HG02870 (cell line): Measurements from ENCODE around the gene PRIM2.
"Not testable (repeated sequence)": the region's sequence is repeated elsewhere in the genome, so short reads cannot be mapped to it uniquely, and the experiment has no call there.

ENCODE experiments used
- ATAC-seq: cut with Tn5 transposase; IDR thresholded peaks from one replicate; pipeline ENCODE4 v1.9.1; 2021; ENCODE audit warnings: mild to moderate bottlenecking, moderate library complexity; ENCODE audit not compliant: unreplicated experiment

The PRIM2 gene

GRCh38 chr6:57444787-57445186 lies 127.4 kb downstream of the PRIM2 start:
- ATAC-seq = not testable (repeated sequence)

- peak; percentile 50 for ATAC-seq
Measured at GRCh38 chr6:57445379-57445778, 127.9 kb downstream of the PRIM2 start.

GRCh38 chr6:57445790-57446468 lies 128.5 kb downstream of the PRIM2 start:
- peak; percentile 81 for ATAC-seq

GRCh38 chr6:57449496-57450066 lies 132.2 kb downstream of the PRIM2 start:
- not testable (repeated sequence) for ATAC-seq

- not testable (repeated sequence) for ATAC-seq
Measured at GRCh38 chr6:57459781-57460180, 142.4 kb downstream of the PRIM2 start.

GRCh38 chr6:57461022-57461421 lies 143.6 kb downstream of the PRIM2 start:
- ATAC-seq = not testable (repeated sequence)

- ATAC-seq = not testable (repeated sequence)
Measured at GRCh38 chr6:57463809-57464208, 146.4 kb downstream of the PRIM2 start.

GRCh38 chr6:57465968-57466367 lies 148.5 kb downstream of the PRIM2 start:
- ATAC-seq = not testable (repeated sequence)

GRCh38 chr6:57469072-57469471 lies 151.6 kb downstream of the PRIM2 start:
- no peak for ATAC-seq

GRCh38 chr6:57470148-57470547 lies 152.7 kb downstream of the PRIM2 start:
- not testable (repeated sequence) for ATAC-seq

- ATAC-seq = not testable (repeated sequence)
Measured at GRCh38 chr6:57471314-57471864, 154.0 kb downstream of the PRIM2 start.

GRCh38 chr6:57472861-57473362 lies 155.5 kb downstream of the PRIM2 start:
- ATAC-seq = not testable (repeated sequence)

- ATAC-seq = not testable (repeated sequence)
Measured at GRCh38 chr6:57474862-57475475, 157.5 kb downstream of the PRIM2 start.

GRCh38 chr6:57475656-57476055 lies 158.2 kb downstream of the PRIM2 start:
- not testable (repeated sequence) for ATAC-seq

- not testable (repeated sequence) for ATAC-seq
Measured at GRCh38 chr6:57480194-57480593, 162.8 kb downstream of the PRIM2 start.

- not testable (repeated sequence) for ATAC-seq
Measured at GRCh38 chr6:57481121-57481520, 163.7 kb downstream of the PRIM2 start.

GRCh38 chr6:57482471-57482870 lies 165.0 kb downstream of the PRIM2 start:
- ATAC-seq = not testable (repeated sequence)

GRCh38 chr6:57486494-57487081 lies 169.2 kb downstream of the PRIM2 start:
- ATAC-seq = not testable (repeated sequence)

GRCh38 chr6:57488551-57488950 lies 171.1 kb downstream of the PRIM2 start:
- ATAC-seq = not testable (repeated sequence)

- ATAC-seq = not testable (repeated sequence)
Measured at GRCh38 chr6:57489887-57490286, 172.5 kb downstream of the PRIM2 start.

- not testable (repeated sequence) for ATAC-seq
Measured at GRCh38 chr6:57491795-57492194, 174.4 kb downstream of the PRIM2 start.
